ENCODE measurements around the gene CDH15. TPM values are rescaled to one million over a fixed set of nuclear protein-coding genes. Genes with fewer than 3 reads are reported as not detected.
"Not testable (repeated sequence)": the region's sequence is repeated elsewhere in the genome, so short reads cannot be mapped to it uniquely, and the experiment has no call there.

Gene CDH15
- total RNA-seq, 5 donors from 2014 or later (not counting 1 experiment from before 2014, with no cell fraction given): 0.19 TPM; not detected in 4

DNA sequence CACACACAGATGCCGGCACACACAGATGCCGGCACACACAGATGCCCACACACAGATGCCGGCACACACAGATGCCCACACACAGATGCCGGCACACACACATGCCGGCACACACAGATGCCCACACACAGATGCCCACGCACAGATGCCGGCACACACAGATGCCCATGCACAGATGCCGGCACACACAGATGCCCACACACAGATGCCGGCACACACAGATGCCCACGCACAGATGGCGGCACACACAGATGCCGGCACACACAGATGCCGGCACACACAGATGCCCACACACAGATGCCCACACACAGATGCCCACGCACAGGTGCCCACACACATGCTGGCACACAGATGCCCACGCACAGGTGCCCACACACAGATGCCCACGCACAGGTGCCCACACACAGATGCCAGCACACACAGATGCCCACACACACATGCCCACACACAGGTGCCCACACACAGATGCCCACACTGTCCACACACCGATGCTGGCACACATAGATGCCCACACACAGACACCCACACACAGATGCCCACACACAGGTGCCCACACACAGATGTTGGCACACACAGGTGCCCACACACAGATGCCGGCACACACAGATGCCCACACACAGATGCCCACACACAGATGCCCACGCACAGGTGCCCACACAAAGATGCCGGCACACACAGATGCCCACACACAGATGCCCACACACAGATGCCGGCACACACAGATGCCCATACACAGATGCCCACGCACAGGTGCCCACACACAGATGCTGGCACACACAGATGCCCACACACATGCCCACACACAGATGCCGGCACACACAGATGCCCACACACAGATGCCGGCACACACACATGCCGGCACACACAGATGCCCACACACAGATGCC is 17.2 kb downstream of the CDH15 start:
- H3K27me3 Mint-ChIP-seq; H3K4me3 ChIP-seq (ENCODE audit: control insufficient read depth in 1 of 2, extremely low read depth in 1 of 2, low read length in 1 of 2); ATAC-seq (replicated peaks in 1 of 4); POLR2A ChIA-PET; H3K4me1 Mint-ChIP-seq; CTCF ChIA-PET; H3K9me3 ChIP-seq; H3K4me3 Mint-ChIP-seq; H3K27ac ChIP-seq (ENCODE audit: low read length); DNase-seq; H3K27ac Mint-ChIP-seq; H3K27me3 ChIP-seq (replicated peaks in 1 of 2; ENCODE audit: control insufficient read depth in 2 of 2, extremely low read depth in 1 of 2, insufficient read depth in 2 of 2, low read length in 1 of 2); H3K36me3 Mint-ChIP-seq; H3K9me3 Mint-ChIP-seq; H3K36me3 ChIP-seq (ENCODE audit: control insufficient read depth in 2 of 2, extremely low read depth in 1 of 2, insufficient read depth in 1 of 2, low read length in 1 of 2): not testable (repeated sequence)
- H3K4me1 ChIP-seq (ENCODE audit: control insufficient read depth in 1 of 2, extremely low read depth in 1 of 2, insufficient read depth in 2 of 2, low read length in 2 of 2): peaks cover 0 to 13% of the 10 kb centered on the region in 2 experiments
- WGBS (ENCODE audit: insufficient coverage): 91% methylated on average over 20 of the region's 25 CpGs

DNA sequence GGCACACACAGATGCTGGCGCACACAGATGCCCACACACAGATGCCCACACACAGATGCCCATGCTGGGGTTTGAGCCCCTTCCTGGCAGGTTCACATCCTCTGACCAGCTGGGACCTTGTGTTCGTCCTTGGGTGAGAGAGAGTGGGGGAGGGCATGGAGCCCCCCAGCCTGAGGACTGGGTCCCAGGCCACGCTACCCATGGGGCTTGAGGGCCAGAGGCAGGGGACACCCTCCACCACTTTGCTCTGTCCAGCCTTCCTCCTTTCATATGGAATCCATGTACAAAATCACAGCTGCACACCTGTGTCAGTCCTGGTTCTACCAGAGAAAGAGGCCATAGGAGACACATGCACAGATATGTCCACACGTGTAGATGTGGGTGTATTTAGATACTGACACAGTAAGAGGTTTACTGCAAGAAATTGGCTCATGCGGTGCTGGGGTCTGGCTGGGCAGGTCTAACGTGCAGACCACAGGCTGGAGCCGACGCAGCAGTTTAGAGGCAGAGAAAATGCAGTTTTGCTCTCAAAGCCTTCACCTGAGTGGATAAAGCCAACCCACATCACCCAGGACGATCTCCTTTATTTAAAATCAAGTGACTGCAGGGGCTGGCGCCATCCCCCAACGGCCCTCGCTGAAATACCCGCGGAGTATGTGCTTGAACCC is 17.9 kb downstream of the CDH15 start:
- Mint-ChIP-seq H3K27ac (peak overlapping the region in 1 of 2 donors; percentile 55), H3K4me3 (no peak overlapping the region), H3K27me3 (no peaks in the 10 kb centered on the region), H3K4me1 (peaks cover 0 to 6% (median 0%) of the 10 kb centered on the region in 3 donors), H3K9me3 (no peaks in the 10 kb centered on the region), H3K36me3 (no peaks in the 10 kb centered on the region)
- DNase-seq: peak in 1 of 35 experiments; percentile 21
- Histone ChIP-seq H3K27me3 (replicated peaks in 1 of 2; ENCODE audit: control insufficient read depth in 2 of 2, extremely low read depth in 1 of 2, insufficient read depth in 2 of 2, low read length in 1 of 2) (peaks cover 0 to 8% of the 10 kb centered on the region in 2 experiments), H3K9me3 (no peaks in the 10 kb centered on the region), H3K4me1 (ENCODE audit: control insufficient read depth in 1 of 2, extremely low read depth in 1 of 2, insufficient read depth in 2 of 2, low read length in 2 of 2) (peaks cover 0 to 13% of the 10 kb centered on the region in 2 experiments), H3K27ac (ENCODE audit: low read length) (no peak overlapping the region), H3K36me3 (ENCODE audit: control insufficient read depth in 2 of 2, extremely low read depth in 1 of 2, insufficient read depth in 1 of 2, low read length in 1 of 2) (no peaks in the 10 kb centered on the region), H3K4me3 (ENCODE audit: control insufficient read depth in 1 of 2, extremely low read depth in 1 of 2, low read length in 1 of 2) (no peak overlapping the region)
- ChIA-PET POLR2A (no interaction called here), CTCF (no interaction called here)
- WGBS (ENCODE audit: insufficient coverage): 60% methylated on average over 6 of the region's 14 CpGs
- no peak for ATAC-seq (replicated peaks in 1 of 4)

DNA sequence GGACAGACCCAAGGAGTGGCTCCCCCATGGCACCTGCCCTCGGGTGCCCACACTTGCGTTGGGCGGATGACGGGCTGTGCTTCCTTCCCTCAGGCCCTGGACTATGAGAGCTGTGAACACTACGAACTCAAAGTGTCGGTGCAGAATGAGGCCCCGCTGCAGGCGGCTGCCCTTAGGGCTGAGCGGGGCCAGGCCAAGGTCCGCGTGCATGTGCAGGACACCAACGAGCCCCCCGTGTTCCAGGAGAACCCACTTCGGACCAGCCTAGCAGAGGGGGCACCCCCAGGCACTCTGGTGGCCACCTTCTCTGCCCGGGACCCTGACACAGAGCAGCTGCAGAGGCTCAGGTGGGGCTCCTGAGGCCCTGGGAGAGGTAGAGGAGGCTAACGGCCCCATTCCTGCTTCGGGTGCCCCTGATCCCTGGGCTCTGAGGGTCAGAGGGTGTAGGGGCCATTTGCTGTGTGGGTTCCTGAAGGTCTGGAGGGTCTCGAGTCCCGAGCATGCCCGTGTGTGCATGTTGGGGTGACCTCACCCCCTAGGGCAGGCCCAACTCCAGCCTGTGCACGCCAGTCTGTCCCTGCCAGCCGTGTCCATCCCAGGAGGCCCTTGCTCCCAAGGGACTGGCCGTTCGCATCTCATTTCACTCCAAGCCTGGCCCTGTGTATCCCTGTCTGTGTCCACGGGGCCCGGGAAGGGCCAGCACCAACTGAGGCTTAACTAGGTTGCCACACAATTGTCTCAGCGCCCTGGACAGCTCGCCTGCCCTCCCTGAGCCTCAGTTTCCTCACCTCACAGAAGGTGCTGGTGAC is 18.8 kb downstream of the CDH15 start:
- H3K4me1 ChIP-seq (ENCODE audit: control insufficient read depth in 1 of 2, extremely low read depth in 1 of 2, insufficient read depth in 2 of 2, low read length in 2 of 2): peaks cover 0 to 13% of the 10 kb centered on the region in 2 experiments
- ATAC-seq (replicated peaks in 1 of 4): no peak
- Mint-ChIP-seq H3K27ac (peak overlapping the region in 1 of 2 donors; percentile 55), H3K4me1 (peaks cover 0 to 6% (median 0%) of the 10 kb centered on the region in 3 donors), H3K36me3 (no peaks in the 10 kb centered on the region), H3K4me3 (peak overlapping the region in 1 of 3 donors; percentile 56), H3K27me3 (no peaks in the 10 kb centered on the region), H3K9me3 (no peaks in the 10 kb centered on the region)
- POLR2A ChIA-PET: interaction anchor here in 1 of 2 donors (0.6 kb wide), 1 partner anchor 412 kb away, joined by 4 read pairs; no protein-coding TSS in a partner anchor
- H3K27ac ChIP-seq (ENCODE audit: low read length): no peak overlapping the region
- H3K36me3 ChIP-seq (ENCODE audit: control insufficient read depth in 2 of 2, extremely low read depth in 1 of 2, insufficient read depth in 1 of 2, low read length in 1 of 2): no peaks in the 10 kb centered on the region
- peaks cover 0 to 4% of the 10 kb centered on the region in 2 experiments for H3K27me3 ChIP-seq (replicated peaks in 1 of 2; ENCODE audit: control insufficient read depth in 2 of 2, extremely low read depth in 1 of 2, insufficient read depth in 2 of 2, low read length in 1 of 2)
- no peaks in the 10 kb centered on the region for H3K9me3 ChIP-seq
- 70% methylated on average over 21 of the region's 28 CpGs for WGBS (ENCODE audit: insufficient coverage)
- DNase-seq: peak in 1 of 35 experiments; percentile 12
- CTCF ChIA-PET: no interaction called here
- no peak overlapping the region for H3K4me3 ChIP-seq (ENCODE audit: control insufficient read depth in 1 of 2, extremely low read depth in 1 of 2, low read length in 1 of 2)

DNA sequence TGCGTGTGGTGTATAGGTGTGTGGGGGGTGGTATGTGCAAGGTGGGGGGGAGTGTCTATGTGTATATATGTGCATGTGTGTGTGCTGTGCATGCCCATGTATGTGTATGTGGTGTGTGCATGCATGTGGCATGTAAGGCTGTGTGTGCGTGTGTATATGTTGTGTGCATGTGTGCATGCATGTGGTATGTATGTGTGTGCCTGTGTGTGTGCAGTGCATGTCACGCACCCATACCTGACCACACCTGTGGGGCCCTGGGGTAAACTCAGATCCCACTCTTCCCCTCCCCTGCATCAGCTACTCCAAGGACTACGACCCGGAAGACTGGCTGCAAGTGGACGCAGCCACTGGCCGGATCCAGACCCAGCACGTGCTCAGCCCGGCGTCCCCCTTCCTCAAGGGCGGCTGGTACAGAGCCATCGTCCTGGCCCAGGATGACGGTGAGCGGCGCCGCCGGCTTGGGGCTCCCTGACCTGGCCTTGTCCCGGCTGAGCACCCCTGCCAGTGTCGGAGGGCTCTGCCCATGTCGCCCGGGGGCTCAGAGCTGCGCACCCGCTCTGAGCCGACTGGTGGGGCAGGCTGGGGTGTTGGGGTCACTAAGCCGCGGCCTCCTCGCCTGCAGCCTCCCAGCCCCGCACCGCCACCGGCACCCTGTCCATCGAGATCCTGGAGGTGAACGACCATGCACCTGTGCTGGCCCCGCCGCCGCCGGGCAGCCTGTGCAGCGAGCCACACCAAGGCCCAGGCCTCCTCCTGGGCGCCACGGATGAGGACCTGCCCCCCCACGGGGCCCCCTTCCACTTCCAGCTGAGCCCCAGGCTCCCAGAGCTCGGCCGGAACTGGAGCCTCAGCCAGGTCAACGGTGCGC is 19.7 kb downstream of the CDH15 start:
- Histone ChIP-seq H3K4me3 (ENCODE audit: control insufficient read depth in 1 of 2, extremely low read depth in 1 of 2, low read length in 1 of 2) (no peak overlapping the region), H3K27ac (ENCODE audit: low read length) (no peak overlapping the region), H3K27me3 (replicated peaks in 1 of 2; ENCODE audit: control insufficient read depth in 2 of 2, extremely low read depth in 1 of 2, insufficient read depth in 2 of 2, low read length in 1 of 2) (peaks cover 0 to 4% of the 10 kb centered on the region in 2 experiments), H3K9me3 (no peaks in the 10 kb centered on the region), H3K36me3 (ENCODE audit: control insufficient read depth in 2 of 2, extremely low read depth in 1 of 2, insufficient read depth in 1 of 2, low read length in 1 of 2) (no peaks in the 10 kb centered on the region), H3K4me1 (ENCODE audit: control insufficient read depth in 1 of 2, extremely low read depth in 1 of 2, insufficient read depth in 2 of 2, low read length in 2 of 2) (peaks cover 0 to 13% of the 10 kb centered on the region in 2 experiments)
- DNase-seq (no peak), ATAC-seq (replicated peaks in 1 of 4) (no peak)
- Mint-ChIP-seq H3K36me3 (no peaks in the 10 kb centered on the region), H3K27me3 (no peaks in the 10 kb centered on the region), H3K27ac (no peak overlapping the region), H3K4me3 (peak overlapping the region in 2 of 3 donors; percentile 7 to 56), H3K9me3 (no peaks in the 10 kb centered on the region), H3K4me1 (peaks cover 0 to 6% (median 0%) of the 10 kb centered on the region in 3 donors)
- ChIA-PET POLR2A (interaction anchor here in 1 of 2 donors (0.6 kb wide), 1 partner anchor 413 kb away, joined by 4 read pairs; no protein-coding TSS in a partner anchor), CTCF (no interaction called here)
- 87% methylated on average over 38 of the region's 44 CpGs for WGBS (ENCODE audit: insufficient coverage)

DNA sequence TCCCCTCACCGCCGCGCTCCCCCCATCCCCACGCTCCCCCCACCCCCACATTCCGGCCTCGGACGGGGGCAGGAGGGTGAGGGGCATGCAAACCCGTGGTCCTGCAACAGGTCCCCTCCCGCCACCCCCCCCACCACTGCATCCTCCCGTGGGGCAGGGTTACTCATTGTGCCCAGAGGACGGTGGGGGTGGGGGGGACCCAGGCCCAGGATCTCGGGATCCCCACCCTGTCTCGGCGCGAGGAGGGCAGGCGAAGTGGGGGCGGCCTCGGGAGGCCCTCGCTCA is 20.3 kb downstream of the CDH15 start:
- peaks cover 0 to 4% of the 10 kb centered on the region in 2 experiments for H3K27me3 ChIP-seq (replicated peaks in 1 of 2; ENCODE audit: control insufficient read depth in 2 of 2, extremely low read depth in 1 of 2, insufficient read depth in 2 of 2, low read length in 1 of 2)
- no peak overlapping the region for H3K27ac Mint-ChIP-seq
- H3K36me3 Mint-ChIP-seq: no peaks in the 10 kb centered on the region
- H3K36me3 ChIP-seq (ENCODE audit: control insufficient read depth in 2 of 2, extremely low read depth in 1 of 2, insufficient read depth in 1 of 2, low read length in 1 of 2): no peaks in the 10 kb centered on the region
- H3K4me1 ChIP-seq (ENCODE audit: control insufficient read depth in 1 of 2, extremely low read depth in 1 of 2, insufficient read depth in 2 of 2, low read length in 2 of 2): peaks cover 0 to 13% of the 10 kb centered on the region in 2 experiments
- no peaks in the 10 kb centered on the region for H3K9me3 Mint-ChIP-seq
- H3K4me1 Mint-ChIP-seq: peaks cover 0 to 6% (median 0%) of the 10 kb centered on the region in 3 donors
- H3K4me3 ChIP-seq (ENCODE audit: control insufficient read depth in 1 of 2, extremely low read depth in 1 of 2, low read length in 1 of 2): no peak overlapping the region
- 5% methylated on average over 7 of the region's 19 CpGs for WGBS (ENCODE audit: insufficient coverage)
- no peak overlapping the region for H3K4me3 Mint-ChIP-seq
- ChIA-PET CTCF (no interaction called here), POLR2A (no interaction called here)
- ATAC-seq (replicated peaks in 1 of 4) (no peak), DNase-seq (no peak)
- no peak overlapping the region for H3K27ac ChIP-seq (ENCODE audit: low read length)
- H3K27me3 Mint-ChIP-seq: peaks cover 0 to 3% of the 10 kb centered on the region in 2 donors
- no peaks in the 10 kb centered on the region for H3K9me3 ChIP-seq

All from T-cell (primary cell).